ENCODE measurements around the gene RHOG.

DNA sequence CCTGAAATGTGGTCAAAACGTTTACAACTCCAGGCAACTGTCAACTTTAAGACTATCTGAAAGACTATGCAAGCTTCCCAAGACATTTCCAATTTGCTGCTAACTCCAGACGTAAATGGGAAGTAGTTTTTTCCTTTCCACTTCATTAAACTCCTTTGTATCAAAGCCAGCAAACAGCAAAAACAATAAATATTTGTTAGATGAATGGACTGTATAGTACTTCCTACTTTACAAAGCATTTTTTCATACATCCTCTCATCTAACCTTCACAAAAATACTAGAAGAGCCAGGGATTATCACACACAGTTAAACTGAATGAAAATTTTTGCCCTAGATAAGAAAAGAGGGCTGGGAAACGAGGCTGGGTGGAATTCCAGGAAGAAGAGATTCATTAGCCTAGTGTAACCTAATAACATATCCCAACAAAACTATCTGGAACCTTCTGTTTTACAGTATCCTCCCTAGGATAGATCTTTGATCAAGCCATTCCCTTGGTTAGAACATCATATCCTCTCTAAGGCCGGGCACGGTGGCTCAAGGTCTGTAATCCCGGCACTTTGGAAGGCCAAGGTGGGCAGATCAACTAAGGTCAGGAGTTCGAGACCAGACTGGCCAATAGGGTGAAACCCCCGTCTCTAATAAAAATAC is 53.9 kb downstream of the RHOG start:
- TF ChIP-seq EZH2 (IDR thresholded peaks at IDR 0.05; ENCODE audit: low read length, missing control alignments) (no peak), CTCF (conservative IDR thresholded peaks at IDR 0.05 in 1 of 2, IDR thresholded peaks at IDR 0.05 in 1 of 2; ENCODE audit: low read depth in 1 of 2, low read length in 2 of 2) (no peak)

Measured in fibroblast of lung (primary cell).